B cell (primary cell): ENCODE data around the gene FGFR2. TPM values are rescaled to one million over a fixed set of nuclear protein-coding genes. Genes with fewer than 3 reads are reported as not detected.

Experiments used
- ATAC-seq: fragments of 200-7000 bp; cut with Tn5 transposase; one replicate; pipeline ENCODE4 v1.10.0; 2021; ENCODE audit warnings: low read depth, mild to moderate bottlenecking, moderate number of reproducible peaks, moderate library complexity
- CTCF ChIA-PET: fragments of 350-600 bp; sonication (Branson Sonifier 250); formaldehyde crosslinking; loops from one replicate; lab custom pipeline; 2021; ENCODE audit warnings: antibody characterized with exemption, inconsistent platforms; lab: Charles Lee
- POLR2A ChIA-PET: fragments of 350-600 bp; sonication (Branson Sonifier 250); formaldehyde crosslinking; loops from one replicate; lab custom pipeline; 2021; ENCODE audit warnings: antibody characterized with exemption; lab: Charles Lee
- DNase-seq: peaks from one replicate; pipeline ENCODE4 v3.0.0; 2013
- H2AFZ ChIP-seq: 2 replicates; pipeline ENCODE4 v1.6.1; 2012; ENCODE audit warnings: mild to moderate bottlenecking, low read depth, low read length; ENCODE audit not compliant: insufficient read depth, poor library complexity, severe bottlenecking
- H3K27ac ChIP-seq, 2 donors: 1 replicate in 1 of 2; 2 replicates in 1 of 2; pipeline ENCODE4 v1.5.1; 2012 to 2013; ENCODE audit warnings: low read length in 2 of 2, mild to moderate bottlenecking in 2 of 2, moderate library complexity in 1 of 2
- H3K27me3 ChIP-seq, 4 experiments: fragments of 200-600 bp in 1 of 4; sonication (generic) in 1 of 4; replicated peaks in 1 of 4; 1 replicate in 2 of 4; 2 replicates in 2 of 4; pipeline versions ENCODE4 v1.6.1 to v1.7.0; 2013 to 2016; ENCODE audit warnings: low read length in 3 of 4, mild to moderate bottlenecking in 2 of 4, mixed read lengths in 1 of 4, moderate library complexity in 1 of 4; ENCODE audit not compliant: insufficient read depth in 4 of 4, control insufficient read depth in 3 of 4; ENCODE audit errors: control extremely low read depth in 1 of 4
- H3K36me3 ChIP-seq, 2 experiments: replicated peaks in 1 of 2; 1 replicate in 1 of 2; 2 replicates in 1 of 2; pipeline versions ENCODE4 v1.6.1 to v1.7.1; 2013; ENCODE audit warnings: low read length in 1 of 2; ENCODE audit not compliant: insufficient read depth in 2 of 2, control insufficient read depth in 1 of 2; ENCODE audit errors: control extremely low read depth in 1 of 2, extremely low read depth in 1 of 2
- H3K4me1 ChIP-seq, 2 donors: fragments of 200-600 bp in 1 of 2; sonication (generic) in 1 of 2; 1 replicate in 1 of 2; 2 replicates in 1 of 2; pipeline versions ENCODE4 v1.5.1 to v1.6.1; 2013 to 2017; ENCODE audit warnings: low read length in 2 of 2; ENCODE audit not compliant: control insufficient read depth in 2 of 2, insufficient read depth in 2 of 2
- H3K4me2 ChIP-seq: replicated peaks from 2 replicates; pipeline ENCODE3; 2012; ENCODE audit warnings: mild to moderate bottlenecking, low read depth, low read length; ENCODE audit not compliant: poor library complexity, severe bottlenecking
- H3K4me3 ChIP-seq, 5 experiments: fragments of 200-600 bp in 1 of 5; sonication (generic) in 1 of 5; 1 replicate in 3 of 5; 2 replicates in 2 of 5; pipeline versions ENCODE4 v1.5.1 to v1.7.0; 2011 to 2016; ENCODE audit warnings: low read length in 4 of 5, mild to moderate bottlenecking in 4 of 5, low read depth in 2 of 5, control low read depth in 1 of 5, moderate library complexity in 1 of 5; ENCODE audit not compliant: insufficient read depth in 1 of 5; ENCODE audit errors: control extremely low read depth in 1 of 5, extremely low read depth in 1 of 5
- H3K79me2 ChIP-seq: fragments of 200-600 bp; sonication (generic); one replicate; pipeline ENCODE4 v1.6.0; 2016; ENCODE audit warnings: low read length; ENCODE audit not compliant: control insufficient read depth, insufficient read depth
- H3K9ac ChIP-seq: fragments of 200-600 bp; sonication (generic); 2 replicates; pipeline ENCODE4 v1.6.1; 2017; ENCODE audit warnings: mild to moderate bottlenecking, low read length, moderate library complexity
- H3K9me3 ChIP-seq, 3 donors: one replicate each; pipeline versions ENCODE4 v1.6.1 to v1.7.1; 2013; ENCODE audit warnings: low read length in 2 of 3; ENCODE audit not compliant: control insufficient read depth in 2 of 3, insufficient read depth in 1 of 3; ENCODE audit errors: control extremely low read depth in 1 of 3
- H4K20me1 ChIP-seq: 2 replicates; pipeline ENCODE4 v1.6.0; 2012; ENCODE audit warnings: mild to moderate bottlenecking, low read length; ENCODE audit not compliant: insufficient read depth, control insufficient read depth, poor library complexity, severe bottlenecking
- H3K27ac Mint-ChIP-seq: one replicate; pipeline ENCODE4 v1.8.0; 2021; ENCODE audit warnings: mixed read lengths
- H3K27me3 Mint-ChIP-seq: one replicate; pipeline ENCODE4 v1.8.0; 2021; ENCODE audit warnings: mixed read lengths
- H3K4me1 Mint-ChIP-seq: one replicate; pipeline ENCODE4 v1.8.0; 2021; ENCODE audit warnings: mixed read lengths
- H3K4me3 Mint-ChIP-seq: one replicate; pipeline ENCODE4 v1.8.0; 2021; ENCODE audit warnings: mixed read lengths
- H3K9me3 Mint-ChIP-seq: one replicate; pipeline ENCODE4 v1.8.0; 2022; ENCODE audit warnings: mixed read lengths; ENCODE audit not compliant: insufficient read depth
- EZH2 ChIP-seq: IDR thresholded peaks from 2 replicates; pipeline ENCODE4 v1.6.1; 2012; ENCODE audit warnings: borderline replicate concordance, low read depth, mild to moderate bottlenecking, moderate library complexity, low read length; ENCODE audit not compliant: insufficient read depth, poor library complexity, severe bottlenecking
- WGBS: methylation state at CpG from one replicate; pipeline ENCODE4 v1.1.5; 2013; ENCODE audit warnings: missing lambda C conversion rate; ENCODE audit not compliant: insufficient coverage; 5-methylcytosine and 5-hydroxymethylcytosine counted together
- intact Hi-C: fragments of 100-400 bp; cut with micrococcal nuclease; formaldehyde crosslinking; loops from one replicate; pipeline ENCODE4 v1.10.0; 2022
- polyA plus RNA-seq: library from polyadenylated mRNA; depleted of rRNA; stranded (reverse); fragments of >200 nt; gene quantifications from 2 replicates; pipeline ENCODE4 v1.2.3, GENCODE V29; 2012
- total RNA-seq, 2 donors: library from RNA; stranded (reverse); fragments of 120-200 nt in 1 of 2; gene quantifications; 1 replicate in 1 of 2; 2 replicates in 1 of 2; pipeline versions ENCODE4 v1.2.3 to v1.2.4, GENCODE V29; 2013 to 2022
- TF ChIP-seq, protein P1 (sequence below): fragments of 200-600 bp; IDR thresholded peaks from one replicate; pipeline ENCODE4 v1.8.0; 2022; ENCODE audit warnings: antibody characterized with exemption, mild to moderate bottlenecking

The FGFR2 gene
- total and polyA plus RNA-seq, 2 donors (not counting 1 experiment from before 2014, with no cell fraction given) = not detected

DNA sequence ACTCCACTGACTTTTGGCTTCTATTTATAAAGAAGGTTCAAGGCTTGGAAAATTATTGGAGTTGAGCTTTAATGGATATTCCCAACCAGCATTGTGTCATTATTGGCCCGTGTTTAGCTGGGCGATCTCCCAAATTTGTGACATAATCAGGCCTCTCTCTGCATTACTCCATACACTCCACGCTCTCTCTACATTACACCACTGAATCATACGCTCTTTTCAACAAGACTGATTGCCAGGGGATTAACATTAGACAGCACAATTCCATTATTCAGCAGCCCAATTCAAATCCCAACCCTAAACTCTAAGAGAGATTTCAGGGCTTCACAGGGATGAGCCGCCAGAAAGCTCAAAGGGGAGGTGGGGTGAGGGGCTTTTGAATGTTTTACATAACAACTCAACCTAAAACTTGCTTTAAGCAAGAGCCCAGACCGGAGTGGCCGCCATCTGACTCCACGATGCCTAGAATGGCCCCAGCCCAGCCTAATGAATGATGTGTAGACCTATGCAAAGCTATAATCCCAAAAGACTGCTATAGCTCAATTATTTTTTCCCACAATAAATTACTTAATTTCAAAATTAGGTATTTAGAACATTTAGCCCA, 61.8 kb downstream of the FGFR2 start:
- H3K4me3 Mint-ChIP-seq = no peak overlapping the region
- no peaks in the 10 kb centered on the region for H3K27me3 ChIP-seq
- POLR2A ChIA-PET = no interaction called here
- CTCF ChIA-PET = no interaction called here
- intact Hi-C loops = no loop called here
- H3K9me3 ChIP-seq = peaks cover 0 to 4% (median 0%) of the 10 kb centered on the region in 3 donors
- no peak for DNase-seq
- H4K20me1 ChIP-seq = no peaks in the 10 kb centered on the region
- WGBS = 86% methylated on average over 4 of the region's 8 CpGs
- no peaks in the 10 kb centered on the region for H3K27me3 Mint-ChIP-seq
- no peak overlapping the region for H3K27ac Mint-ChIP-seq
- no peaks in the 10 kb centered on the region for H3K36me3 ChIP-seq
- H3K4me3 ChIP-seq = no peak overlapping the region
- TF ChIP-seq, protein P1, sequence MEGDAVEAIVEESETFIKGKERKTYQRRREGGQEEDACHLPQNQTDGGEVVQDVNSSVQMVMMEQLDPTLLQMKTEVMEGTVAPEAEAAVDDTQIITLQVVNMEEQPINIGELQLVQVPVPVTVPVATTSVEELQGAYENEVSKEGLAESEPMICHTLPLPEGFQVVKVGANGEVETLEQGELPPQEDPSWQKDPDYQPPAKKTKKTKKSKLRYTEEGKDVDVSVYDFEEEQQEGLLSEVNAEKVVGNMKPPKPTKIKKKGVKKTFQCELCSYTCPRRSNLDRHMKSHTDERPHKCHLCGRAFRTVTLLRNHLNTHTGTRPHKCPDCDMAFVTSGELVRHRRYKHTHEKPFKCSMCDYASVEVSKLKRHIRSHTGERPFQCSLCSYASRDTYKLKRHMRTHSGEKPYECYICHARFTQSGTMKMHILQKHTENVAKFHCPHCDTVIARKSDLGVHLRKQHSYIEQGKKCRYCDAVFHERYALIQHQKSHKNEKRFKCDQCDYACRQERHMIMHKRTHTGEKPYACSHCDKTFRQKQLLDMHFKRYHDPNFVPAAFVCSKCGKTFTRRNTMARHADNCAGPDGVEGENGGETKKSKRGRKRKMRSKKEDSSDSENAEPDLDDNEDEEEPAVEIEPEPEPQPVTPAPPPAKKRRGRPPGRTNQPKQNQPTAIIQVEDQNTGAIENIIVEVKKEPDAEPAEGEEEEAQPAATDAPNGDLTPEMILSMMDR = no peak
- TF ChIP-seq EZH2 = no peak
- H3K79me2 ChIP-seq = no peaks in the 10 kb centered on the region
- ATAC-seq = no peak
- H3K9me3 Mint-ChIP-seq = peaks cover 1% of the 10 kb centered on the region
- no peak overlapping the region for H2AFZ ChIP-seq
- H3K4me1 ChIP-seq = no peaks in the 10 kb centered on the region
- no peak overlapping the region for H3K27ac ChIP-seq
- no peak overlapping the region for H3K4me2 ChIP-seq
- no peak overlapping the region for H3K9ac ChIP-seq
- no peaks in the 10 kb centered on the region for H3K4me1 Mint-ChIP-seq

DNA sequence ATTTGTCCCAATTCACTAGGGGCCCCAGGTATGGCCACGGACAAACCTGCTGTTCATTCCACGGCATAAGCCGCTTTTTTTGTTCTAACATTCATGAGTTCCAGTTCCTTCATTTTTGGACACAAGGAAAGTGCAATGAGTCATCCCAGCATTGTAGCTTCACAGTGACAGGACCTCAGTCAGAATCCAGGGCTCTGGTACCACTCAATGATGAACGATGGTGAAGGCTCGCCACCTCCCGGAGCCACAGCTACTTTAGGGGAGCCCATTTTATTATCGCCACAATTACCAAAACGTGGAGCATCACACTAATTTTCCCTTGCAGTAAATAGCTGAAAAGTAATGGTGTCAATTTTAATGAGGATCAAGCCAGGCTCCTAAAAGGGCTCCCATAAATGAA, 62.9 kb downstream of the FGFR2 start:
- H2AFZ ChIP-seq = no peak overlapping the region
- intact Hi-C loops = no loop called here
- no peak overlapping the region for H3K4me3 ChIP-seq
- Mint-ChIP-seq H3K27ac (no peak overlapping the region), H3K4me3 (no peak overlapping the region), H3K9me3 (peaks cover 1% of the 10 kb centered on the region), H3K27me3 (no peaks in the 10 kb centered on the region), H3K4me1 (no peaks in the 10 kb centered on the region)
- H3K9ac ChIP-seq = no peak overlapping the region
- WGBS = 95% methylated on average over 5 of the region's 8 CpGs
- H3K27ac ChIP-seq = no peak overlapping the region
- TF ChIP-seq EZH2 = no peak
- H3K79me2 ChIP-seq = no peaks in the 10 kb centered on the region
- H3K36me3 ChIP-seq = no peaks in the 10 kb centered on the region
- H3K9me3 ChIP-seq = peaks cover 0 to 4% (median 0%) of the 10 kb centered on the region in 3 donors
- POLR2A ChIA-PET = no interaction called here
- H3K4me2 ChIP-seq = no peak overlapping the region
- ATAC-seq (no peak), DNase-seq (no peak)
- H3K27me3 ChIP-seq = no peaks in the 10 kb centered on the region
- no peaks in the 10 kb centered on the region for H4K20me1 ChIP-seq
- H3K4me1 ChIP-seq = no peaks in the 10 kb centered on the region
- CTCF ChIA-PET = no interaction called here
